Spleen (tissue), 7 donors: ENCODE measurements around the gene CLMP.

Experiments used
- CTCF ChIP-seq, 11 experiments: fragments of 200-600 bp in 7 of 11; fragments of 450-650 bp in 4 of 11; sonication (generic) in 4 of 11; IDR thresholded peaks in 8 of 11; conservative IDR thresholded peaks in 3 of 11; 1 replicate in 7 of 11; 2 replicates in 4 of 11; pipeline versions ENCODE4 v1.4.0 to v1.8.0; 2016 to 2021; ENCODE audit warnings: antibody characterized with exemption in 11 of 11, inconsistent platforms in 4 of 11, mild to moderate bottlenecking in 1 of 11
- POLR2A ChIP-seq, 3 donors: fragments of 450-650 bp; IDR thresholded peaks; one replicate each; pipeline ENCODE4 v1.5.1; 2017; ENCODE audit warnings: antibody characterized with exemption in 3 of 3, mild to moderate bottlenecking in 1 of 3
- POLR2AphosphoS5 ChIP-seq, 3 donors: sonication (generic); formaldehyde crosslinking; IDR thresholded peaks; one replicate each; pipeline ENCODE4 v1.5.1; 2017; ENCODE audit warnings: antibody characterized with exemption in 3 of 3
- donor health status: DM: no; HTN: no; CAD: no; lungs with moderate emphysema.
- donor health status: DM: no; HTN: no; CAD: no.
- donor health status: DM: no; HTN: no; CAD: no.

- TF ChIP-seq CTCF (IDR thresholded peaks at IDR 0.05 in 8 of 11, conservative IDR thresholded peaks at IDR 0.05 in 3 of 11) (no peak), POLR2A (IDR thresholded peaks at IDR 0.05) (no peak), POLR2AphosphoS5 (IDR thresholded peaks at IDR 0.05) (no peak)
Observed at GRCh38 chr11:123200264-123200663, 5.2 kb upstream of the CLMP start.
